Activated CD4-positive, alpha-beta T cell treated with anti-CD3 and anti-CD28 coated beads, Interleukin-2, amount 10 ng/mL, durations not matched to agents 7 days and 5 days (primary cell): ENCODE measurements around the gene SLC44A5. TPM values are rescaled to one million over a fixed set of nuclear protein-coding genes. Genes with fewer than 3 reads are reported as not detected.

ENCODE experiments used
- CTCF ChIA-PET: fragments of 350-600 bp; sonication (Branson Sonifier 250); formaldehyde crosslinking; loops from one replicate; lab custom pipeline; 2021; ENCODE audit warnings: antibody characterized with exemption; lab: Charles Lee
- POLR2A ChIA-PET: fragments of 350-600 bp; sonication (Branson Sonifier 250); formaldehyde crosslinking; loops from one replicate; lab custom pipeline; 2021; ENCODE audit warnings: antibody characterized with exemption; lab: Charles Lee
- DNase-seq: peaks from one replicate; pipeline ENCODE4 v3.0.0-alpha.2; 2020
- H3K27ac Mint-ChIP-seq: one replicate; pipeline ENCODE4 v1.8.0; 2021; ENCODE audit warnings: mild to moderate bottlenecking, moderate library complexity, mixed read lengths
- H3K27me3 Mint-ChIP-seq: one replicate; pipeline ENCODE4 v1.8.0; 2021; ENCODE audit warnings: mixed read lengths
- H3K36me3 Mint-ChIP-seq: one replicate; pipeline ENCODE4 v1.8.0; 2021; ENCODE audit warnings: low read depth, mixed read lengths
- H3K4me1 Mint-ChIP-seq: one replicate; pipeline ENCODE4 v1.8.0; 2021; ENCODE audit warnings: mixed read lengths
- H3K4me3 Mint-ChIP-seq: one replicate; pipeline ENCODE4 v1.8.0; 2021; ENCODE audit warnings: mild to moderate bottlenecking, moderate library complexity, mixed read lengths
- H3K9me3 Mint-ChIP-seq: one replicate; pipeline ENCODE4 v1.8.0; 2021; ENCODE audit warnings: mixed read lengths
- total RNA-seq, 2 experiments: library from RNA; stranded (reverse); gene quantifications; one replicate each; pipeline ENCODE4 v1.2.3, GENCODE V29; 2021

The SLC44A5 gene
- total RNA-seq, 2 experiments from 2014 or later = not detected

DNA sequence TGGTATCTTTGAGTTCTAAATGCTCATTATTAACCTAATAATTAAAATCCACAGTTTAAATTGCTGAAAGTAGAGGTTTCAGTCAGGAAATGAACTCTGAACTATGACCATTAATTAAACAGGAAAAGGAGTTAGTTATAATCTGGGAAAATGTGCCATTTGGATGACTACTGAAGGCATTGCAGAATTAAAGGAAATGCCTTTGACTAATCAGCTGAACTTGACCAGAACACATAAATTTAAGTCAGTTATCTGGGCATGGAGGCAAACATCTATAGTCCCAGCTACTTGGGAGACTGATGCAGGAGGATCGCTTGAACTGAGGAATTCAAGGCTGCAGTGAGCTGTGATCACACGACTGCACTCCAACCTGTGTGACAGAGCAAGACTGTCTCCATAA lies 31.9 kb downstream of the SLC44A5 start:
- no peak for DNase-seq
- ChIA-PET POLR2A (no interaction called here), CTCF (no interaction called here)
- Mint-ChIP-seq H3K4me3 (no peak overlapping the region), H3K9me3 (no peaks in the 10 kb centered on the region), H3K27ac (no peak overlapping the region), H3K36me3 (no peaks in the 10 kb centered on the region), H3K27me3 (peaks cover 2% of the 10 kb centered on the region), H3K4me1 (no peaks in the 10 kb centered on the region)

DNA sequence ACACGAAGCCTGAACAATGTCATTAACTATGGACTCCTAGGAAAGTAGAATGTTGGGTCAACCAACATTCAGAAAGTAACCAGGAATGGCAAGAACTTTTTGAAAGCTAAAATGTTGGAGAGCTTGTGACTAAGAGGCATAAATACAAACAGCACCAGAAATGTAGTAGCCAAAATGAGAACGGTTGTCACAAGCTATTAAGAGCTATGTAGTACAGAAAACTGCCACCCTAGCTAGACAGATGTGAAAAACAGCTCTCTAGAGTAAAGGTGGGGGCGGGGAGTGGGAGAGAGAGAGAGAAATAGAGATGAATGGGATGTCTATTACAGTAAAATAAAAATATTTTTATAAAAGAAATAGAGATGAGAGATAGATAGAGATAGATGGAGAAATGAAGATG lies 35.1 kb downstream of the SLC44A5 start:
- Mint-ChIP-seq H3K36me3 (no peaks in the 10 kb centered on the region), H3K4me1 (no peaks in the 10 kb centered on the region), H3K27ac (no peak overlapping the region), H3K27me3 (peaks cover 2% of the 10 kb centered on the region), H3K9me3 (no peaks in the 10 kb centered on the region), H3K4me3 (no peak overlapping the region)
- DNase-seq = no peak
- CTCF ChIA-PET = no interaction called here
- POLR2A ChIA-PET = no interaction called here

DNA sequence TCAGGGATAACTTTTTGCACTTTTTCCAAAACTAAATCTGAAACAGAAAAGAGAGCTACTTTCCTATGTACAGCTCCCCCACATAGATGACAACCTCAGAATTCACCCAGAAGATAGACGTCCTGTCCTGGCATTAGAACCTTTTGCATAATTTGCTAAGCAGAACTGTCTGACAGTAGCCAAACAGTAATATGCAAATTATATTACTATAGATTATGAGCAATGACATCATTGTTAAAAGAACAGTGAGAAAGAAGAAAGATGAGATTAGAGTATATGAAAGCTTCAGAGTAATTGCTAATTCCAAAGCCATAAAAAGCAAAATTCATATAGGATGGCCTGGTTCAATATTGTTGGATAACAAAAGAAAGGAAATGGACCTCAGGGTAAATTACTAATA lies 43.7 kb downstream of the SLC44A5 start:
- CTCF ChIA-PET = no interaction called here
- H3K27ac Mint-ChIP-seq = no peak overlapping the region
- DNase-seq = no peak
- POLR2A ChIA-PET = no interaction called here
- no peak overlapping the region for H3K4me3 Mint-ChIP-seq
- no peaks in the 10 kb centered on the region for H3K4me1 Mint-ChIP-seq
- no peaks in the 10 kb centered on the region for H3K27me3 Mint-ChIP-seq
- H3K36me3 Mint-ChIP-seq = no peaks in the 10 kb centered on the region
- H3K9me3 Mint-ChIP-seq = no peaks in the 10 kb centered on the region

DNA sequence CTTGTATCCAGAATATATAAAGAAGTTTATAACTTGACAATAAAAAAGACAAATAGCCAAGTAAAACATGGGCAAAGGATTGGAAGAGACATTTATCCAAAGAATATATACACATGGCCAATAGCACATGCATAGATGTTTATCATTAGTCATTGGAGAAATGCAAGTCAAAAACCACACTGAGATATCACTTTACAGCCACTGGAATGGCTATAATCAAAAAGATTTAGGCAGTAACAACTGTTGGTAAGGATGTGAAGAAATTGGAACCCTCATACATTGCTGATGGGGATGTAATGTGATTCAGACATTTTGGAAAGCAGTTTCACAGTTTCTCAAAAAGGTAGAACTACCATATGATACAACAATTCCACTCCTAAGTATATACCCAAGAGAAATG lies 51.1 kb downstream of the SLC44A5 start:
- Mint-ChIP-seq H3K4me3 (no peak overlapping the region), H3K27ac (no peak overlapping the region), H3K4me1 (no peaks in the 10 kb centered on the region), H3K9me3 (no peaks in the 10 kb centered on the region), H3K27me3 (no peaks in the 10 kb centered on the region), H3K36me3 (no peaks in the 10 kb centered on the region)
- CTCF ChIA-PET = no interaction called here
- POLR2A ChIA-PET = no interaction called here
- no peak for DNase-seq

DNA sequence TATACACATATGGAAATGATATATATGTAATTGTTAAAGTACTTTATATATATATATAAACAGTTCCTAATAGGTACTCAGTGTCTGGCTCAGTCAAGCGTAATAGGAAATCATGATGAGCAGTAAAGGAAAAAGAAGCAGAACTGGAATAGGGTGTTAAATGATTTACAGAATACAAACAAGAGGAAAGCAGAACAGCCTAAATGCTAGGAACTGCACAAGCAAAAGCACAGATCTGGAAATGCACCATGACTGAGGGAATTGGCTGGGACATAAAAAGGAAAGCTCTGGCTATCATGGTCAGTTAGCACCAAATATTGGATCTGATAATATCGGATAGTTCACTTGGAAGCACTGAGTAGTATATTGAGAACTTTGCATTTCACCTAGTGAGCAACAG lies 51.8 kb downstream of the SLC44A5 start:
- H3K4me1 Mint-ChIP-seq = no peaks in the 10 kb centered on the region
- DNase-seq = no peak
- H3K36me3 Mint-ChIP-seq = no peaks in the 10 kb centered on the region
- no peaks in the 10 kb centered on the region for H3K9me3 Mint-ChIP-seq
- H3K27me3 Mint-ChIP-seq = no peaks in the 10 kb centered on the region
- no peak overlapping the region for H3K27ac Mint-ChIP-seq
- no peak overlapping the region for H3K4me3 Mint-ChIP-seq
- ChIA-PET POLR2A (no interaction called here), CTCF (no interaction called here)

DNA sequence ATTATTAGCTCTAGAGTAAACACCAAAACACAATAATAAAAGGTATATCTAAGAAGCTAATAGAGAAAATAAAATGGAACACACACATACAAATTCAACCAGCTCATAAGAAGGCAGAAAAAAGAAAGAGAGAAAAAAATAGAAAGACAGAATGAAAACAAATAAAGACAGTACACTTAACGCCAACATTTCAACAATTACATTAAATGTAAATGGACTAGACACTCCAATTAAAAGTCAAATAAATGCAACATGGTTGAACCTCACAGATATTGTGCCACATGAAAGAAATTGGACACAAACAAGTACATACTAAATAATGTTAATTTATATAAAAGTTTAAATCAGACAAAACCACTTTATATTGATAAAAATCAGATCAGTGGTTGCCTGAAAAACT lies 56.0 kb downstream of the SLC44A5 start:
- Mint-ChIP-seq H3K27me3 (no peaks in the 10 kb centered on the region), H3K4me3 (no peak overlapping the region), H3K27ac (no peak overlapping the region), H3K36me3 (no peaks in the 10 kb centered on the region), H3K9me3 (no peaks in the 10 kb centered on the region), H3K4me1 (no peaks in the 10 kb centered on the region)
- no peak for DNase-seq
- POLR2A ChIA-PET = no interaction called here
- CTCF ChIA-PET = no interaction called here

DNA sequence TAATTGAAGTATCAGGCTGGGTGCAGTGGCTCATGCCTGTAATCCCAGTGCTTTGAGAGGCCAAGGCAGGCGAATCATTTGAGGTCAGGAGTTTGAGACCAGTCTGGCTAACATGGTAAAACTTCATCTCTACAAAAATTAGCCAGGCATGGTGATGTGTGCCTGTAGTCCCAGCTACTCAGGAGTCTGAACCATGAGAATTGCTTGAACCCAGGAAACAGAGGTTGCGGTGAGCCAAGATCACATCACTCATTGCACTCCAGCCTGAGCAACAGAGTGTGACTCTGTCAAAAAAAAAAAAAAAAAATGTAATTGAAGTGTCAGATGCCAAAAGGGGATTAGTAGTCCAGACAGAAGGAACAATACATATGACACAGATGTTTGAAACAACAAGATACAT lies 56.7 kb downstream of the SLC44A5 start:
- H3K27me3 Mint-ChIP-seq = no peaks in the 10 kb centered on the region
- ChIA-PET CTCF (no interaction called here), POLR2A (no interaction called here)
- H3K27ac Mint-ChIP-seq = no peak overlapping the region
- H3K9me3 Mint-ChIP-seq = no peaks in the 10 kb centered on the region
- no peaks in the 10 kb centered on the region for H3K36me3 Mint-ChIP-seq
- no peaks in the 10 kb centered on the region for H3K4me1 Mint-ChIP-seq
- no peak overlapping the region for H3K4me3 Mint-ChIP-seq
- no peak for DNase-seq

DNA sequence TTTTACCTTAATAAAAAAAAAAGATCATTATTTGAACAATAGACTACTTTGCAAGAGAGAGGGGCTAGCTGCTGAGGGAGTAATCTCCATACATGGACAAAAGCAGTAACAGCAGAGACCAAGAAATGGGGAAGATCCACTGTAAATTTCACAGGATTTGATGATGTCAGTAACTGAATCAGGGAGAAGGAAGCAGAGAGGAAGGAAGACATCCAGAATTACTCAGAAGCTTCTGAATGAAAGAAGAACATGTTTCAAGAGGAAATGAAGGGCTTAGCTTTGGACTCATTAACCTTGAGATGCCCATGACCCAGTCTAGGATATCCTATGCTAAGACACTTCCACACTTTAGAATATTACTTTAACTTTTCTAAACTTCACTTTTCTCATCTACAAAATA lies 60.4 kb downstream of the SLC44A5 start:
- no peak for DNase-seq
- H3K4me3 Mint-ChIP-seq = no peak overlapping the region
- H3K27me3 Mint-ChIP-seq = no peaks in the 10 kb centered on the region
- no peaks in the 10 kb centered on the region for H3K9me3 Mint-ChIP-seq
- H3K27ac Mint-ChIP-seq = no peak overlapping the region
- no peaks in the 10 kb centered on the region for H3K36me3 Mint-ChIP-seq
- ChIA-PET CTCF (no interaction called here), POLR2A (no interaction called here)
- H3K4me1 Mint-ChIP-seq = no peaks in the 10 kb centered on the region

DNA sequence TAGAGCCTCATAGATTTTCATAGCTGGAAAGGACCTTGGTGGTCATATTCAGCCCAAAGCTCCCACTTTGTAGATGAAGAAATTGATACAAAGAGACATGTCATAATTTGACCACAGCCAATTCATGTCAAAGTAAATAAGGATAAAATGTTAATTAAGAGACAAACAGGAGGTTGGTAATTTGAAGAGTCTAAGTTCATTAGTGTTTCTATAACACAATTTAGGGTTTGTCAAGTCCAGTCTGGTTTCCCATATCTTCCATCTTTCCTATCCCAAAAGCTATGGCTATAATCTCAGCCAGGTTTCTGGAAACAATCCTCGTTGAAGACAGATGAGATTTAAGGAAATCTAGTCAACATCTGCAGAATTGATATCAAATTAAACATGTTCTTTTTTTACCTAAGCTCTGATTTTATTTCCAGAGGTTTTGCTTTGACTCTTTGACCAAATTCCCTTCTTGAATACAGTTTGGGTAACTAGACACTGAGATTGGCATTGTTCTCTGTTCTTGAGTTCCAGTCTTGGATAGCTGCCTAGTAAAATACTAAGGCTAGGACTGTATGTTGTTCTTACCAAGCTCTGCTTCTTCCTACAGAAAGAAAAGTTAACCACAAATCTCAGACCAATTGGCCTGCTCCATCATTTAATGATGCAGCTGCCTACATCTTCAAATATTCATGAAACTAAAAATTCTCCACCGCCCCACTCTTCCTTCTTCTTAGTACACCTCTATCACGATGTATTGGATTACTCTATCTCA lies 62.0 kb downstream of the SLC44A5 start:
- CTCF ChIA-PET = no interaction called here
- H3K27me3 Mint-ChIP-seq = no peaks in the 10 kb centered on the region
- H3K4me3 Mint-ChIP-seq = no peak overlapping the region
- H3K36me3 Mint-ChIP-seq = no peaks in the 10 kb centered on the region
- H3K27ac Mint-ChIP-seq = no peak overlapping the region
- H3K9me3 Mint-ChIP-seq = no peaks in the 10 kb centered on the region
- POLR2A ChIA-PET = no interaction called here
- DNase-seq = no peak
- no peaks in the 10 kb centered on the region for H3K4me1 Mint-ChIP-seq

DNA sequence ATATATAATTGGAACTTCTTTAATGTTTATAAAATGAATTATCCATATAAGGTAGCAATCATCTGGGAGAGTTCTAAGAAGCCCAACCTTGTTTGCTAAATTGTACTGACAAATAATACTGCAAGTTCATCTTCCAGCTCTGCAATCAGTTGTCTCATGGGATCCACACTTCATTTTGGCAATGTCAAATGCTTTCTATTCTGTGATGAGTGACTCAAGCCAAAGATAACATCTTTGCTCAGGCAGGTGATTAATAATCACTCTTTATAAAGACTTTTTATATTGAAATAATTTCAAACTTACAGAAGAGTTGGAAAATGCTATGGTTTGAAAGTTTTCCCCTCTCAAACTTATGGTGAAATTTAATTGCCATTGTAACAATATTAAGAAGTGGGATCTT lies 67.2 kb downstream of the SLC44A5 start:
- H3K4me3 Mint-ChIP-seq = no peak overlapping the region
- ChIA-PET CTCF (no interaction called here), POLR2A (no interaction called here)
- no peaks in the 10 kb centered on the region for H3K27me3 Mint-ChIP-seq
- no peaks in the 10 kb centered on the region for H3K4me1 Mint-ChIP-seq
- H3K36me3 Mint-ChIP-seq = no peaks in the 10 kb centered on the region
- H3K27ac Mint-ChIP-seq = no peak overlapping the region
- no peaks in the 10 kb centered on the region for H3K9me3 Mint-ChIP-seq
- no peak for DNase-seq

DNA sequence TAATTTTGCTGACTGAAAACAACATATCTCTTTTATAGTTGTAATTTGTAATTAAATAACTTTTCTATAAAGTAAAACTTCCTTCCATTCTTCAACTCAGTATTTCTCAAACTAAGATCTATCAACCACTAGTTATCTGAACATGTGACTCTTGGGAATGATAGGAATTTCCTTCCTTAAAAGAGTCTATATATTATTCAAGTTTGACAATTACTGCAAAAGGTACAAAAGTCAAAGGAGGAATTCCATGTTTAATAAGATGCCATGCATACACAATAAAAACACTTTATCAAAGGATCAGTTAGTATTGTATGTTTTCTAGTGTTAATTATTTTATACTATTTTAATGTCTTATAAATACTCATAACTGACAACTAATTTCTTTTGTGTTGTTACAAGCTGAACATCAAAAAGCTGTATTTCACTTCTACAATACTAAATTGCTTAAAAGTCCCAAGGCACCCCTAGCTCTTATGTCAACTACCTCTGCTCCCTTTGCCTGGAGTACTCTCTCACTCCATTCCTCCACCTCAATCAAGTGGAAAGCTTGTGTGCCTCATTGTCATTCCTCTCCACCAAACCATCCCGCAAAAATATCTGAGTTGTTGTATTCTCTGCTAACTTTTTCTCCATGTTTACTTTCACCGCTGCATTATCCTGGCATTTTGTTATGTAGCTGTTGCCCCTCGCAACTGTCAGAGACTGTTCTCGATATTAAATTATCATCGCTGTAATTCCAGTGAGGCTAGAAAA lies 67.9 kb downstream of the SLC44A5 start:
- no peak for DNase-seq
- H3K9me3 Mint-ChIP-seq = no peaks in the 10 kb centered on the region
- no peak overlapping the region for H3K27ac Mint-ChIP-seq
- H3K4me3 Mint-ChIP-seq = no peak overlapping the region
- ChIA-PET POLR2A (no interaction called here), CTCF (no interaction called here)
- no peaks in the 10 kb centered on the region for H3K27me3 Mint-ChIP-seq
- H3K4me1 Mint-ChIP-seq = no peaks in the 10 kb centered on the region
- H3K36me3 Mint-ChIP-seq = no peaks in the 10 kb centered on the region

DNA sequence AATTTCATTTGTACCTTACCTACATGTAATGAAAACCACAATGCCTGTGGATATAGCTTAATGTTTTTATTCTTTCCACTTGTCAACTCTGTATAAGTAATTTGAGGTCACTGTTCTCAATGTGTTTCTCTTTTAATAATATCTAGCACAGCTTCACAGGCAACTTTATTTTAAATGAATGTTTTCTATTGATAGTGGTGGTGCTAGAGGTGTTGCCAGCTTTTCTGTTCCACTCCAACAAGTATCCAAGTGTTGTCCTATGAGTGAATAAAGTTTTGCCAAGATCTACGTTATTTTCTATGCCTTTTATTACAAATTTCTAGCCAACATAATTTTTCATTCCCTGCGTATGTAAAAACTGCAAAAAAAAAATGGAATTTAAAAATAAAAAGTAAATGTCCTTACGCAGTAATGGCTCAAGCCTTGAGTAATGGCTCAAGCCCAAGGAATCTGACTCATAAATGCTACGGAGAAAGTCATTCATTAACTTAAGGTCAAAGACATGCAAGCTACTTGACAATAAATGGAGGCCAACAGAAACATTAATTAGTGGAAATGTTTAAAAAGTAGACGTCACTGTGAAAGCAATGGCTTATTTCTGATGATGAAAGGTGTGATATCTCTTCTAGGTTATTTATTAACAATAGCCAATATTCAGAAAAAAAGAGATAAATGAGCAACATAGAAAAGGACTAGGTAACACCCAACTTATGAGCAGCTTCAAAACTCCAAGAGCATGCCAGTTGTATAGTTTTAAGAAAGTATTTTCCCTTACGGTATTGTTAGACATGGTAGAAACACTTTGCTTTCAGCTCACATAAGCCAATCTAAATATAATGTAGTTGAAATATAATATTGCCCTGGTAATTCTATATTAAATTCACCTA lies 71.4 kb downstream of the SLC44A5 start:
- CTCF ChIA-PET = no interaction called here
- POLR2A ChIA-PET = no interaction called here

DNA sequence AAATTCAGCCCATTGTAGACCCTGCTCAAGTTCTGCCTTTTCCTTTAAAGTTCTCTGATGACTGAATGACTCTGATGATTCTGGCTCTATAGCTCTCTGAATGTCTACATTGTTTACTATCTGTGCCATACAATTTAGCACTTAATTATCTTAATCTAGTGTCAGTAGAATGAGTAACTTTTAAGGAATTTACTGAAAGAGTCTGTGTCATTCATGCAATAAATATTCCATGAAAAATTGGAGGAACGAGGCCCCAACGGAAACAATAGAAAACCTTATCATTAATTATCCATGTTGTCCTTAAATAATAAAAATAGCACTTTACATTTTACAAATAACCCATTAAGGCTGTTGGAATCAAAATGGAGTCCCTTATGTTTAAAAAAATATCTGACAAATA lies 77.8 kb downstream of the SLC44A5 start:
- Mint-ChIP-seq H3K4me3 (no peak overlapping the region), H3K36me3 (no peaks in the 10 kb centered on the region), H3K9me3 (no peaks in the 10 kb centered on the region), H3K27me3 (no peaks in the 10 kb centered on the region), H3K4me1 (no peaks in the 10 kb centered on the region), H3K27ac (no peak overlapping the region)
- ChIA-PET CTCF (no interaction called here), POLR2A (no interaction called here)
- no peak for DNase-seq

More for the DNA sequence above, 71.4 kb downstream of the SLC44A5 start:
- Mint-ChIP-seq H3K36me3 (no peaks in the 10 kb centered on the region), H3K4me1 (no peaks in the 10 kb centered on the region), H3K9me3 (no peaks in the 10 kb centered on the region), H3K27ac (no peak overlapping the region), H3K4me3 (no peak overlapping the region), H3K27me3 (no peaks in the 10 kb centered on the region)
- DNase-seq = no peak
